NCI-H1105 treated with DMSO at 0.1 percent for 48 hours (cell line): ENCODE data around the gene TOX3.
A peak's percentile ranks its signal among the peaks of the same experiment; 100 is the strongest.

ENCODE experiments used
- DNase-seq: peaks from one replicate; lab custom pipeline; 2025; lab: John Stamatoyannopoulos, UW

Gene TOX3

GRCh38 chr16:52547004-52547833 is at the start of gene TOX3:
Gene TOX3 (minus strand): TSS chr16:52547143. CDS start chr16:52546723, 420 bp downstream.
- DNase-seq: peak; percentile 69

GRCh38 chr16:52592778-52593177 is 45.8 kb upstream of the TOX3 start:
- no peak for DNase-seq

GRCh38 chr16:52591934-52592592 is 45.1 kb upstream of the TOX3 start:
- DNase-seq: no peak

- DNase-seq: no peak
Measured at GRCh38 chr16:52591471-52591870, 44.5 kb upstream of the TOX3 start.

GRCh38 chr16:52586159-52586558 is 39.2 kb upstream of the TOX3 start:
- DNase-seq: no peak

GRCh38 chr16:52584354-52585320 is 37.7 kb upstream of the TOX3 start:
- DNase-seq: no peak

GRCh38 chr16:52581530-52581929 is 34.6 kb upstream of the TOX3 start:
- no peak for DNase-seq

- DNase-seq: no peak
Measured at GRCh38 chr16:52580488-52580887, 33.5 kb upstream of the TOX3 start.

- peak; percentile 54 for DNase-seq
Measured at GRCh38 chr16:52578829-52579498, 32.0 kb upstream of the TOX3 start.

- no peak for DNase-seq
Measured at GRCh38 chr16:52578007-52578828, 31.3 kb upstream of the TOX3 start.

GRCh38 chr16:52577130-52577706 is 30.3 kb upstream of the TOX3 start:
- no peak for DNase-seq

- DNase-seq: no peak
Measured at GRCh38 chr16:52573365-52574299, 26.7 kb upstream of the TOX3 start.

- DNase-seq: peak; percentile 62
Measured at GRCh38 chr16:52572656-52573055, 25.7 kb upstream of the TOX3 start.

GRCh38 chr16:52570495-52571091 is 23.6 kb upstream of the TOX3 start:
- no peak for DNase-seq

GRCh38 chr16:52569701-52570100 is 22.8 kb upstream of the TOX3 start:
- no peak for DNase-seq

GRCh38 chr16:52568983-52569690 is 22.2 kb upstream of the TOX3 start:
- DNase-seq: peak; percentile 92

- no peak for DNase-seq
Measured at GRCh38 chr16:52568495-52568894, 21.6 kb upstream of the TOX3 start.

- DNase-seq: no peak
Measured at GRCh38 chr16:52567193-52567592, 20.2 kb upstream of the TOX3 start.
